HepG2 (cell line): ENCODE data around the gene GRB7. TPM values are rescaled to one million over a fixed set of nuclear protein-coding genes. Genes with fewer than 3 reads are reported as not detected.

Experiments
- ARID2 ChIP-seq: sonication (generic); formaldehyde crosslinking; IDR thresholded peaks from 2 replicates; pipeline ENCODE4 v1.8.1; 2022; ENCODE audit warnings: mild to moderate bottlenecking, missing genetic modification reagents, borderline replicate concordance
- KLF11 ChIP-seq: IDR thresholded peaks from 2 replicates; pipeline ENCODE4 v1.6.1; 2016; ENCODE audit warnings: missing compliant biosample characterization
- MTF2 ChIP-seq: sonication (generic); formaldehyde crosslinking; IDR thresholded peaks from 2 replicates; pipeline ENCODE4 v1.5.0; 2020; ENCODE audit warnings: missing genetic modification reagents, borderline replicate concordance
- NR2C2 ChIP-seq: sonication (generic); formaldehyde crosslinking; IDR thresholded peaks from 2 replicates; pipeline ENCODE4 v1.4.0; 2020; ENCODE audit warnings: missing genetic modification reagents, mild to moderate bottlenecking, moderate library complexity, borderline replicate concordance
- RFX1 ChIP-seq: fragments of 450-650 bp; IDR thresholded peaks from 2 replicates; pipeline ENCODE4 v1.6.1; 2017
- RFX3 ChIP-seq: IDR thresholded peaks from 2 replicates; pipeline ENCODE4 v1.6.1; 2016; ENCODE audit warnings: missing biosample characterization, missing genetic modification reagents
- RFXAP ChIP-seq: sonication (generic); formaldehyde crosslinking; IDR thresholded peaks from 2 replicates; pipeline ENCODE4 v1.4.0; 2020; ENCODE audit warnings: missing genetic modification reagents, borderline replicate concordance
- SIN3B ChIP-seq: fragments of 150-350 bp; IDR thresholded peaks from 2 replicates; pipeline ENCODE4 v1.6.1; 2014; ENCODE audit warnings: low read length
- TBX3 ChIP-seq: fragments of 450-650 bp; IDR thresholded peaks from 2 replicates; pipeline ENCODE4 v1.6.1; 2017; ENCODE audit warnings: antibody characterized with exemption, mild to moderate bottlenecking, inconsistent platforms, borderline replicate concordance
- THAP9 ChIP-seq: sonication (generic); formaldehyde crosslinking; IDR thresholded peaks from 2 replicates; pipeline ENCODE4; 2020; ENCODE audit warnings: missing genetic modification reagents, mild to moderate bottlenecking, borderline replicate concordance
- XBP1 ChIP-seq: sonication (generic); formaldehyde crosslinking; IDR thresholded peaks from 2 replicates; pipeline ENCODE4 v1.5.0; 2020; ENCODE audit warnings: missing genetic modification reagents
- ZFP1 ChIP-seq: IDR thresholded peaks from 2 replicates; pipeline ENCODE4 v1.6.1; 2016
- ZFP62 ChIP-seq: sonication (generic); formaldehyde crosslinking; IDR thresholded peaks from 2 replicates; pipeline ENCODE4 v1.4.0; 2020; ENCODE audit warnings: missing genetic modification reagents
- ZFP90 ChIP-seq: sonication (generic); formaldehyde crosslinking; IDR thresholded peaks from 2 replicates; pipeline ENCODE4 v1.8.0; 2022; ENCODE audit warnings: missing genetic modification reagents, mild to moderate bottlenecking, inconsistent platforms, borderline replicate concordance
- ZNF274 ChIP-seq: sonication (generic); formaldehyde crosslinking; IDR thresholded peaks from 2 replicates; pipeline ENCODE4 v1.5.1; 2020; ENCODE audit warnings: mild to moderate bottlenecking, missing genetic modification reagents
- ZNF569 ChIP-seq: sonication (generic); formaldehyde crosslinking; IDR thresholded peaks from 2 replicates; pipeline ENCODE4 v1.5.0; 2020; ENCODE audit warnings: mild to moderate bottlenecking, missing genetic modification reagents, moderate library complexity, borderline replicate concordance
- ZNF687 ChIP-seq: sonication (generic); formaldehyde crosslinking; IDR thresholded peaks from 2 replicates; pipeline ENCODE4 v1.5.1; 2020; ENCODE audit warnings: mild to moderate bottlenecking, missing genetic modification reagents, moderate library complexity
- polyA plus RNA-seq, 8 experiments: library from polyadenylated mRNA; depleted of rRNA in 3 of 8; stranded (reverse) in 7 of 8; unstranded in 1 of 8; fragments of >200 nt; fragmentation: Illumina TruSeq in 4 of 8; extraction: Trizol in 4 of 8; gene quantifications; 2 replicates each; pipeline versions ENCODE4 v1.2.1 to v1.2.3, GENCODE V29; 2011 to 2016; ENCODE audit warnings: low read depth in 4 of 8, missing spikeins in 1 of 8, mixed read lengths in 1 of 8; ENCODE audit not compliant: insufficient read depth in 1 of 8
- total RNA-seq, 5 experiments: library from RNA; depleted of rRNA; stranded (reverse); fragments of >200 nt; fragmentation: Illumina TruSeq; extraction: Trizol; gene quantifications; 2 replicates each; pipeline ENCODE4 v1.2.3, GENCODE V29; 2016; ENCODE audit warnings: low read depth in 1 of 5
- TF ChIP-seq, protein P1 (sequence below): sonication (generic); formaldehyde crosslinking; IDR thresholded peaks from 2 replicates; pipeline ENCODE4 v1.8.0; 2022; ENCODE audit warnings: missing genetic modification reagents, low read depth, mild to moderate bottlenecking, borderline replicate concordance
- TF ChIP-seq, protein P2 (sequence below): IDR thresholded peaks from 2 replicates; pipeline ENCODE4 v1.6.1; 2016; ENCODE audit warnings: control low read depth
- TF ChIP-seq, protein P3 (sequence below): fragments of 450-650 bp; IDR thresholded peaks from 2 replicates; pipeline ENCODE4 v1.6.1; 2016

Gene GRB7
- total and polyA plus RNA-seq, 2 of the 13 experiments (the other 11 are each of a cell fraction or from before 2014, with no cell fraction given): 60.2 to 77.7 TPM

DNA sequence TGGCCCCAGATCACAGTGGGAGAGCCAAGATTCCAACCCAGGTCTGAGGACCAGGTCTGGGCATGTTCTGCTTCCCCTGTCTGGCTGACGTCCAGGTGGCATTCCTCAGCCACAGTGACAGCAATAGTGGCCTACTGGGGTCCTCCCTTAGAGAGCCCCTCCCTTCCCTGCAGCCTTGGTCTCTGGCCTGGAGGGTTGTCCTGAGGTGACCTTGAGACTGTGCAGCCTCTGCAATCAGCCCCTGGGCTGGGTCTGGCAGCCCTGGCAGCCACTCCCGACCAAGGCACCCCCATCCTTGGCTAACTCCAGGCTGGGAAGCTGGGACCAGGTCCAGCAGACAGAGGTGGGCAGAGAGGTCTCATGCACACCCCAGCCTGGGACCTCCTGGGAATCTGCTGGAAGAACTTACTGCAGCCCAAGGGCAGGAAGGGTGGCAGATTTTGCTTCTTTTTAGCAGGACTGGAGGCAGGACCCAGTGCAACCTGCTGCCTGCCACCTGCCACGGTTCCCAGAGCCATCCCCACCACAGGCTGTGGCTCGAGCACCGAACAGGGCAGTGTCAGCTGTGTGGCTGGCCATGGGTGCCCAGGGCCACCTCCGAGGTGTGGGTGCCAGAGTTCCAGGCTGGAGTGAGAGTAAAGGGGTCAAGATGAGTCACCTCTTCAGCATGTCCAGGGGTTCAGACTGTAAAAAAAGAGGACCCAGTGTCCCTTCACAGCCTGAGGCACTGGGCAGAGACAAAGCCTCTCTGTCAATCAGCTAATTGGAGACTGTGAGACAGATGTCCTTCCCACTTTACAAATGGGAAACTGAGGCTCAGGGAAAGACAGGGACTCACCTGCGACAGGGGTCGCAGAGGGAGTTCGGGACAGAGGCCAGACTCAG is 12.6 kb downstream of the GRB7 start (continued):
- no peak for TF ChIP-seq NR2C2 (CRISPR knock-in tag)
- TF ChIP-seq ZFP62: no peak
- no peak for TF ChIP-seq RFX1
- TF ChIP-seq KLF11 (CRISPR knock-in tag): no peak
- peak; percentile 27; the same call in 1 of the 2 replicates for TF ChIP-seq THAP9 (CRISPR knock-in tag)
- no peak for TF ChIP-seq ARID2
- no peak for TF ChIP-seq ZNF569
- TF ChIP-seq, protein P1, sequence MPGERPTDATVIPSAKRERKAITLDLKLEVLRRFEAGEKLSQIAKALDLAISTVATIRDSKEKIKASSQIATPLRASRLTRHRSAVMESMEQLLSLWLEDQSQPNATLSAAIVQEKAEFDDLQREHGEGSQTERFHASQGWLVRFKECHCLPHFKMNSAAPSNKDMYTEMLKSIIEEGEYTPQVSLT: no peak
- TF ChIP-seq, protein P2, sequence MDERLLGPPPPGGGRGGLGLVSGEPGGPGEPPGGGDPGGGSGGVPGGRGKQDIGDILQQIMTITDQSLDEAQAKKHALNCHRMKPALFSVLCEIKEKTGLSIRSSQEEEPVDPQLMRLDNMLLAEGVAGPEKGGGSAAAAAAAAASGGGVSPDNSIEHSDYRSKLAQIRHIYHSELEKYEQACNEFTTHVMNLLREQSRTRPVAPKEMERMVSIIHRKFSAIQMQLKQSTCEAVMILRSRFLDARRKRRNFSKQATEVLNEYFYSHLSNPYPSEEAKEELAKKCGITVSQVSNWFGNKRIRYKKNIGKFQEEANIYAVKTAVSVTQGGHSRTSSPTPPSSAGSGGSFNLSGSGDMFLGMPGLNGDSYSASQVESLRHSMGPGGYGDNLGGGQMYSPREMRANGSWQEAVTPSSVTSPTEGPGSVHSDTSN (CRISPR knock-in tag): peak; percentile 37; the same call in 1 of the 2 replicates
- no peak for TF ChIP-seq RFX3 (CRISPR knock-in tag)
- TF ChIP-seq SIN3B: no peak
- no peak for TF ChIP-seq MTF2 (CRISPR knock-in tag)
- TF ChIP-seq, protein P3, sequence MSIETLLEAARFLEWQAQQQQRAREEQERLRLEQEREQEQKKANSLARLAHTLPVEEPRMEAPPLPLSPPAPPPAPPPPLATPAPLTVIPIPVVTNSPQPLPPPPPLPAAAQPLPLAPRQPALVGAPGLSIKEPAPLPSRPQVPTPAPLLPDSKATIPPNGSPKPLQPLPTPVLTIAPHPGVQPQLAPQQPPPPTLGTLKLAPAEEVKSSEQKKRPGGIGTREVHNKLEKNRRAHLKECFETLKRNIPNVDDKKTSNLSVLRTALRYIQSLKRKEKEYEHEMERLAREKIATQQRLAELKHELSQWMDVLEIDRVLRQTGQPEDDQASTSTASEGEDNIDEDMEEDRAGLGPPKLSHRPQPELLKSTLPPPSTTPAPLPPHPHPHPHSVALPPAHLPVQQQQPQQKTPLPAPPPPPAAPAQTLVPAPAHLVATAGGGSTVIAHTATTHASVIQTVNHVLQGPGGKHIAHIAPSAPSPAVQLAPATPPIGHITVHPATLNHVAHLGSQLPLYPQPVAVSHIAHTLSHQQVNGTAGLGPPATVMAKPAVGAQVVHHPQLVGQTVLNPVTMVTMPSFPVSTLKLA: no peak
- no peak; the same call in 1 of the 2 replicates for TF ChIP-seq TBX3
- peak; percentile 74 for TF ChIP-seq ZNF274 (CRISPR knock-in tag)
- TF ChIP-seq ZFP1 (CRISPR knock-in tag): no peak
- TF ChIP-seq ZNF687 (CRISPR knock-in tag): peak; percentile 86
- TF ChIP-seq XBP1 (CRISPR knock-in tag): no peak
- peak; percentile 99 for TF ChIP-seq ZFP90 (CRISPR knock-in tag)
- TF ChIP-seq RFXAP: peak; percentile 71; the same call in 1 of the 2 replicates
